H9 (cell line): Measurements from ENCODE around the gene SLC22A3. TPM values are rescaled to one million over a fixed set of nuclear protein-coding genes. Genes with fewer than 3 reads are reported as not detected.

ENCODE experiments used
- DNase-seq: peaks from one replicate; pipeline ENCODE4 v3.0.0-alpha.2; 2017
- H2AFZ ChIP-seq: one replicate; pipeline ENCODE4 v1.6.1; 2013; ENCODE audit warnings: mild to moderate bottlenecking, low read length, control low read depth, moderate library complexity
- H2AK5ac ChIP-seq: 2 replicates; pipeline ENCODE4 v1.6.1; 2013; ENCODE audit warnings: low read length, control low read depth, mixed read lengths; ENCODE audit not compliant: insufficient read length
- H2BK120ac ChIP-seq: one replicate; pipeline ENCODE4 v1.6.1; 2013; ENCODE audit warnings: low read depth, mild to moderate bottlenecking, low read length, control low read depth, inconsistent platforms; ENCODE audit not compliant: poor library complexity, severe bottlenecking
- H2BK12ac ChIP-seq: 2 replicates; pipeline ENCODE4 v1.6.1; 2013; ENCODE audit warnings: low read length, control low read depth, mixed read lengths, low read depth; ENCODE audit not compliant: insufficient read length
- H2BK15ac ChIP-seq: 2 replicates; pipeline ENCODE4 v1.6.1; 2013; ENCODE audit warnings: low read depth, low read length, control low read depth
- H2BK20ac ChIP-seq: one replicate; pipeline ENCODE4 v1.6.1; 2013; ENCODE audit warnings: low read depth, mild to moderate bottlenecking, low read length, control low read depth, inconsistent platforms; ENCODE audit not compliant: poor library complexity, severe bottlenecking
- H2BK5ac ChIP-seq: 2 replicates; pipeline ENCODE4 v1.6.1; 2013; ENCODE audit warnings: low read length, control low read depth, mixed read lengths; ENCODE audit not compliant: insufficient read length
- H3K14ac ChIP-seq: 2 replicates; pipeline ENCODE4 v1.6.1; 2013; ENCODE audit warnings: low read length, control low read depth; ENCODE audit not compliant: insufficient read depth
- H3K18ac ChIP-seq: 2 replicates; pipeline ENCODE4 v1.6.1; 2013; ENCODE audit warnings: low read depth, mild to moderate bottlenecking, mixed read lengths, low read length, control low read depth; ENCODE audit not compliant: insufficient read length
- H3K23ac ChIP-seq: 2 replicates; pipeline ENCODE4 v1.6.1; 2013; ENCODE audit warnings: low read length, control low read depth, mixed read lengths, low read depth; ENCODE audit not compliant: insufficient read length
- H3K23me2 ChIP-seq: 2 replicates; pipeline ENCODE4 v1.6.1; 2013; ENCODE audit warnings: low read depth, mild to moderate bottlenecking, mixed read lengths, low read length, control low read depth; ENCODE audit not compliant: insufficient read length, poor library complexity, severe bottlenecking
- H3K27ac ChIP-seq: 2 replicates; pipeline ENCODE4 v1.5.1; 2013; ENCODE audit warnings: low read length, control low read depth, mixed read lengths, low read depth; ENCODE audit not compliant: insufficient read length
- H3K27me3 ChIP-seq: 2 replicates; pipeline ENCODE4 v1.6.1; 2013; ENCODE audit warnings: low read length, control low read depth, inconsistent platforms; ENCODE audit not compliant: insufficient read depth
- H3K4ac ChIP-seq: 2 replicates; pipeline ENCODE4 v1.6.1; 2013; ENCODE audit warnings: low read depth, mild to moderate bottlenecking, control low read depth, inconsistent platforms, low read length, moderate library complexity
- H3K4me1 ChIP-seq: 2 replicates; pipeline ENCODE4 v1.6.1; 2013; ENCODE audit warnings: low read length, control low read depth, inconsistent platforms; ENCODE audit not compliant: insufficient read depth
- H3K4me2 ChIP-seq: 2 replicates; pipeline ENCODE4 v1.6.1; 2013; ENCODE audit warnings: low read length, control low read depth, mixed read lengths; ENCODE audit not compliant: insufficient read length, insufficient read depth
- H3K56ac ChIP-seq: 2 replicates; pipeline ENCODE4 v1.6.1; 2013; ENCODE audit warnings: low read depth, mild to moderate bottlenecking, mixed read lengths, low read length, control low read depth; ENCODE audit not compliant: insufficient read length
- H3K79me1 ChIP-seq: 2 replicates; pipeline ENCODE4 v1.6.1; 2013; ENCODE audit warnings: low read depth, mild to moderate bottlenecking, moderate library complexity, low read length, control low read depth, inconsistent platforms; ENCODE audit not compliant: insufficient read depth, poor library complexity, severe bottlenecking
- H3K79me2 ChIP-seq: 2 replicates; pipeline ENCODE4 v1.6.1; 2013; ENCODE audit warnings: low read length, control low read depth, inconsistent platforms; ENCODE audit not compliant: insufficient read depth
- H3K9ac ChIP-seq: 2 replicates; pipeline ENCODE4 v1.6.1; 2013; ENCODE audit warnings: low read length, control low read depth, mixed read lengths; ENCODE audit not compliant: insufficient read length; ENCODE audit errors: extremely low read depth
- H3K9me3 ChIP-seq: one replicate; pipeline ENCODE4 v1.6.1; 2013; ENCODE audit warnings: low read depth, low read length, inconsistent platforms; ENCODE audit not compliant: control insufficient read depth
- H3T11ph ChIP-seq: one replicate; pipeline ENCODE4 v1.6.1; 2013; ENCODE audit warnings: mild to moderate bottlenecking, low read length, control low read depth, inconsistent platforms
- H4K20me1 ChIP-seq: one replicate; pipeline ENCODE4 v1.6.1; 2013; ENCODE audit not compliant: control insufficient read depth, insufficient read length, insufficient read depth
- H4K5ac ChIP-seq: 2 replicates; pipeline ENCODE4 v1.6.1; 2013; ENCODE audit warnings: low read depth, mild to moderate bottlenecking, mixed read lengths, low read length, control low read depth; ENCODE audit not compliant: insufficient read length
- H4K8ac ChIP-seq: replicated peaks from 2 replicates; pipeline ENCODE4 v1.6.1; 2013; ENCODE audit warnings: low read length, control low read depth, mixed read lengths, low read depth; ENCODE audit not compliant: insufficient read length
- H4K91ac ChIP-seq: 2 replicates; pipeline ENCODE4 v1.6.1; 2013; ENCODE audit warnings: low read depth, mild to moderate bottlenecking, moderate library complexity, mixed read lengths, low read length, control low read depth; ENCODE audit not compliant: insufficient read length
- H3K27ac Mint-ChIP-seq, 3 experiments: 2 replicates in 2 of 3; 3 replicates in 1 of 3; pipeline ENCODE4 v1.8.0; 2020 to 2021; ENCODE audit warnings: mixed read lengths in 3 of 3, mild to moderate bottlenecking in 1 of 3, moderate library complexity in 1 of 3
- H3K27me3 Mint-ChIP-seq: 2 replicates; pipeline ENCODE4 v1.8.0; 2021; ENCODE audit warnings: low read depth, mild to moderate bottlenecking, moderate library complexity, mixed read lengths
- H3K36me3 Mint-ChIP-seq, 3 experiments: 2 replicates in 2 of 3; 3 replicates in 1 of 3; pipeline ENCODE4 v1.8.0; 2020 to 2021; ENCODE audit warnings: low read depth in 3 of 3, mixed read lengths in 3 of 3; ENCODE audit not compliant: insufficient read depth in 1 of 3
- H3K4me1 Mint-ChIP-seq, 2 experiments: 2 replicates each; pipeline ENCODE4 v1.8.0; 2020; ENCODE audit warnings: mixed read lengths in 2 of 2
- H3K4me3 Mint-ChIP-seq, 2 experiments: 2 replicates in 1 of 2; 3 replicates in 1 of 2; pipeline ENCODE4 v1.8.0; 2020 to 2021; ENCODE audit warnings: mild to moderate bottlenecking in 2 of 2, mixed read lengths in 2 of 2, moderate library complexity in 1 of 2
- H3K9me3 Mint-ChIP-seq, 2 experiments: 2 replicates in 1 of 2; 3 replicates in 1 of 2; pipeline ENCODE4 v1.8.0; 2020; ENCODE audit warnings: mild to moderate bottlenecking in 2 of 2, mixed read lengths in 2 of 2, moderate library complexity in 1 of 2
- WGBS: extraction: QIAGEN DNeasy Blood & Tissue Kit; methylation state at CpG from one replicate; pipeline ENCODE4 v1.1.7; 2013; ENCODE audit warnings: missing lambda C conversion rate, low lambda C conversion rate, mixed read lengths; ENCODE audit not compliant: insufficient read length; ENCODE audit errors: extremely low coverage; 5-methylcytosine and 5-hydroxymethylcytosine counted together
- long read RNA-seq: library from polyadenylated mRNA; unstranded; transcript quantifications from one replicate; pipeline ENCODE4 v2.0.0, GENCODE V29; 2020
- total RNA-seq: library from RNA; stranded (reverse); gene quantifications from 2 replicates; pipeline ENCODE4 v1.2.1, GENCODE V29; 2021
- TF ChIP-seq, protein P1 (sequence below): fragments of 200-600 bp; sonication (generic); conservative IDR thresholded peaks from 3 replicates; pipeline ENCODE4 v1.8.0; 2021; ENCODE audit warnings: antibody characterized with exemption, mild to moderate bottlenecking

SLC22A3 gene, protein sequence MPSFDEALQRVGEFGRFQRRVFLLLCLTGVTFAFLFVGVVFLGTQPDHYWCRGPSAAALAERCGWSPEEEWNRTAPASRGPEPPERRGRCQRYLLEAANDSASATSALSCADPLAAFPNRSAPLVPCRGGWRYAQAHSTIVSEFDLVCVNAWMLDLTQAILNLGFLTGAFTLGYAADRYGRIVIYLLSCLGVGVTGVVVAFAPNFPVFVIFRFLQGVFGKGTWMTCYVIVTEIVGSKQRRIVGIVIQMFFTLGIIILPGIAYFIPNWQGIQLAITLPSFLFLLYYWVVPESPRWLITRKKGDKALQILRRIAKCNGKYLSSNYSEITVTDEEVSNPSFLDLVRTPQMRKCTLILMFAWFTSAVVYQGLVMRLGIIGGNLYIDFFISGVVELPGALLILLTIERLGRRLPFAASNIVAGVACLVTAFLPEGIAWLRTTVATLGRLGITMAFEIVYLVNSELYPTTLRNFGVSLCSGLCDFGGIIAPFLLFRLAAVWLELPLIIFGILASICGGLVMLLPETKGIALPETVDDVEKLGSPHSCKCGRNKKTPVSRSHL
- total RNA-seq: 2.7 and 2.8 TPM in 2 replicates
- long read RNA-seq, partial matches to known transcripts: 2 of 7 reads
- long read RNA-seq, other reads (novel, unspliced or antisense): 5 of 7 reads

GRCh38 chr6:160348223-160349019 is at the start of gene SLC22A3:
SLC22A3 (plus strand) TSS chr6:160348378; CDS start chr6:160348420, 42 bp downstream.
- Histone ChIP-seq H2BK15ac (no peak within 1 kb of the TSS), H3K4me1 (no peaks in the 10 kb centered on the region), H3T11ph (no peak within 1 kb of the TSS), H3K9ac (no peak within 1 kb of the TSS), H3K23me2 (peaks cover 9% of the 10 kb centered on the region), H3K27me3 (peaks cover 23% of the 10 kb centered on the region; the same call in 1 of the 2 replicates), H2BK120ac (no peak within 1 kb of the TSS), H2AK5ac (no peak within 1 kb of the TSS), H4K91ac (no peak within 1 kb of the TSS), H3K4me2 (peak within 1 kb of the TSS; percentile 72), H4K8ac (no peak within 1 kb of the TSS), H4K20me1 (no peaks in the 10 kb centered on the region), H2BK5ac (no peak within 1 kb of the TSS), H3K18ac (peak within 1 kb of the TSS; percentile 4), H3K14ac (no peak within 1 kb of the TSS; the same call in 1 of the 2 replicates), H2BK20ac (no peak within 1 kb of the TSS), H3K23ac (no peak within 1 kb of the TSS), H3K56ac (no peak within 1 kb of the TSS), H3K79me2 (no peaks in the 10 kb centered on the region), H3K9me3 (no peaks in the 10 kb centered on the region), H3K27ac (no peak within 1 kb of the TSS), H3K4ac (no peak within 1 kb of the TSS), H3K79me1 (no peaks in the 10 kb centered on the region), H4K5ac (no peak within 1 kb of the TSS), H2BK12ac (no peak within 1 kb of the TSS), H2AFZ (no peak within 1 kb of the TSS)
- H3K4me3 Mint-ChIP-seq: peak within 1 kb of the TSS; percentile 69 to 80
- H3K27ac Mint-ChIP-seq: no peak within 1 kb of the TSS
- DNase-seq: peak; percentile 63
- H3K4me1 Mint-ChIP-seq: peaks cover 14 to 16% of the 10 kb centered on the region in 2 experiments
- peaks cover 51% of the 10 kb centered on the region for H3K27me3 Mint-ChIP-seq
- H3K36me3 Mint-ChIP-seq: no peaks in the 10 kb centered on the region; a peak in 1 of 7 replicates
- no peaks in the 10 kb centered on the region for H3K9me3 Mint-ChIP-seq
- no CpG with 5 or more reads among the region's 105 CpGs for WGBS
- TF ChIP-seq, protein P1, sequence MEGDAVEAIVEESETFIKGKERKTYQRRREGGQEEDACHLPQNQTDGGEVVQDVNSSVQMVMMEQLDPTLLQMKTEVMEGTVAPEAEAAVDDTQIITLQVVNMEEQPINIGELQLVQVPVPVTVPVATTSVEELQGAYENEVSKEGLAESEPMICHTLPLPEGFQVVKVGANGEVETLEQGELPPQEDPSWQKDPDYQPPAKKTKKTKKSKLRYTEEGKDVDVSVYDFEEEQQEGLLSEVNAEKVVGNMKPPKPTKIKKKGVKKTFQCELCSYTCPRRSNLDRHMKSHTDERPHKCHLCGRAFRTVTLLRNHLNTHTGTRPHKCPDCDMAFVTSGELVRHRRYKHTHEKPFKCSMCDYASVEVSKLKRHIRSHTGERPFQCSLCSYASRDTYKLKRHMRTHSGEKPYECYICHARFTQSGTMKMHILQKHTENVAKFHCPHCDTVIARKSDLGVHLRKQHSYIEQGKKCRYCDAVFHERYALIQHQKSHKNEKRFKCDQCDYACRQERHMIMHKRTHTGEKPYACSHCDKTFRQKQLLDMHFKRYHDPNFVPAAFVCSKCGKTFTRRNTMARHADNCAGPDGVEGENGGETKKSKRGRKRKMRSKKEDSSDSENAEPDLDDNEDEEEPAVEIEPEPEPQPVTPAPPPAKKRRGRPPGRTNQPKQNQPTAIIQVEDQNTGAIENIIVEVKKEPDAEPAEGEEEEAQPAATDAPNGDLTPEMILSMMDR: peak; percentile 42; the same call in 2 of the 3 replicates
